Measurements from ENCODE around the gene FOXN3. TPM values are rescaled to one million over a fixed set of nuclear protein-coding genes. Genes with fewer than 3 reads are reported as not detected.

Gene FOXN3
- polyA plus RNA-seq, 1 donor (not counting 4 experiments of a cell fraction or from before 2014, with no cell fraction given): 10.2 TPM

DNA sequence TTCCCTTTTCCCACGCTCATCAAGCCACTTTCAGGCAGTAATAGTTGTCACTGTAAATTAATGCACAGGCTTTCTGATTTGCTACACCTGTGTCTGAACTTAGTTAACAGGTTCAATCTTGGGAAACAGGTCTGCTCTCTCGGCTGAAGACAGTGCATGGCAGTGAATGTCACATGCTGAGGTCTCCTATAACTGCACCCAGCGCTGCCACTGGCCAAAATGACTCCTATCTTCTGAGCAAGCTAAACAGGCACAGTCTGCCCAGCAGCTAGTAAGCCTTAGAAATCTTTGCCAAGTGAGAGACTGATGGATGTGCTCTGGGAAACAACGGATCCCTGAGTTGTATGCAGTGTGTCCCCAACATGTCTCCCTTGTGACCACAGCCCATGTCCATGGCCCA, 25.2 kb upstream of the FOXN3 start:
- DNase-seq (ENCODE audit: low read depth, low spot score): no peak
- Histone ChIP-seq H3K27me3 (ENCODE audit: control insufficient read depth, extremely low read depth, insufficient read depth, low read length) (no peaks in the 10 kb centered on the region), H3K9me3 (ENCODE audit: control insufficient read depth, low read depth, low read length) (no peaks in the 10 kb centered on the region), H4K20me1 (ENCODE audit: control insufficient read depth, extremely low read depth, insufficient read depth, low read length) (no peaks in the 10 kb centered on the region), H3K4me2 (ENCODE audit: control insufficient read depth, extremely low read depth, insufficient read depth, low read depth, low read length) (no peak overlapping the region), H3K4me3 (ENCODE audit: control insufficient read depth in 2 of 3, extremely low read depth in 1 of 3, insufficient read depth in 2 of 3, low read depth in 1 of 3, low read length in 3 of 3) (no peak overlapping the region), H3K36me3 (ENCODE audit: control insufficient read depth in 2 of 2, extremely low read depth in 1 of 2, insufficient read depth in 2 of 2, low read length in 2 of 2) (no peaks in the 10 kb centered on the region), H3K79me2 (ENCODE audit: control insufficient read depth, insufficient read depth, low read length) (no peaks in the 10 kb centered on the region), H3K27ac (ENCODE audit: control insufficient read depth, insufficient read depth, low read length) (no peak overlapping the region), H3K9me1 (ENCODE audit: control insufficient read depth, extremely low read depth, insufficient read depth, low read length) (no peaks in the 10 kb centered on the region), H3K4me1 (ENCODE audit: control insufficient read depth, extremely low read depth, insufficient read depth, low read length) (peaks cover 18% of the 10 kb centered on the region), H2AFZ (ENCODE audit: control insufficient read depth, low read length) (no peak overlapping the region), H3K9ac (ENCODE audit: control insufficient read depth, extremely low read depth, insufficient read depth, low read length) (no peak overlapping the region)
- dilution Hi-C loops (cut with MboI; ENCODE audit: extremely low pct_ligation_motif_present, low sequenced_read_pairs): no loop called here
- TF ChIP-seq, protein P1, sequence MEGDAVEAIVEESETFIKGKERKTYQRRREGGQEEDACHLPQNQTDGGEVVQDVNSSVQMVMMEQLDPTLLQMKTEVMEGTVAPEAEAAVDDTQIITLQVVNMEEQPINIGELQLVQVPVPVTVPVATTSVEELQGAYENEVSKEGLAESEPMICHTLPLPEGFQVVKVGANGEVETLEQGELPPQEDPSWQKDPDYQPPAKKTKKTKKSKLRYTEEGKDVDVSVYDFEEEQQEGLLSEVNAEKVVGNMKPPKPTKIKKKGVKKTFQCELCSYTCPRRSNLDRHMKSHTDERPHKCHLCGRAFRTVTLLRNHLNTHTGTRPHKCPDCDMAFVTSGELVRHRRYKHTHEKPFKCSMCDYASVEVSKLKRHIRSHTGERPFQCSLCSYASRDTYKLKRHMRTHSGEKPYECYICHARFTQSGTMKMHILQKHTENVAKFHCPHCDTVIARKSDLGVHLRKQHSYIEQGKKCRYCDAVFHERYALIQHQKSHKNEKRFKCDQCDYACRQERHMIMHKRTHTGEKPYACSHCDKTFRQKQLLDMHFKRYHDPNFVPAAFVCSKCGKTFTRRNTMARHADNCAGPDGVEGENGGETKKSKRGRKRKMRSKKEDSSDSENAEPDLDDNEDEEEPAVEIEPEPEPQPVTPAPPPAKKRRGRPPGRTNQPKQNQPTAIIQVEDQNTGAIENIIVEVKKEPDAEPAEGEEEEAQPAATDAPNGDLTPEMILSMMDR (optimal IDR thresholded peaks at IDR 0.05 in 1 of 3, IDR thresholded peaks at IDR 0.05 in 1 of 3, conservative IDR thresholded peaks at IDR 0.05 in 1 of 3; ENCODE audit: extremely low read depth in 1 of 3, insufficient read depth in 2 of 3, low read length in 3 of 3): no peak
- TF ChIP-seq EZH2 (IDR thresholded peaks at IDR 0.05; ENCODE audit: low read length): no peak
- no peak for FAIRE-seq

DNA sequence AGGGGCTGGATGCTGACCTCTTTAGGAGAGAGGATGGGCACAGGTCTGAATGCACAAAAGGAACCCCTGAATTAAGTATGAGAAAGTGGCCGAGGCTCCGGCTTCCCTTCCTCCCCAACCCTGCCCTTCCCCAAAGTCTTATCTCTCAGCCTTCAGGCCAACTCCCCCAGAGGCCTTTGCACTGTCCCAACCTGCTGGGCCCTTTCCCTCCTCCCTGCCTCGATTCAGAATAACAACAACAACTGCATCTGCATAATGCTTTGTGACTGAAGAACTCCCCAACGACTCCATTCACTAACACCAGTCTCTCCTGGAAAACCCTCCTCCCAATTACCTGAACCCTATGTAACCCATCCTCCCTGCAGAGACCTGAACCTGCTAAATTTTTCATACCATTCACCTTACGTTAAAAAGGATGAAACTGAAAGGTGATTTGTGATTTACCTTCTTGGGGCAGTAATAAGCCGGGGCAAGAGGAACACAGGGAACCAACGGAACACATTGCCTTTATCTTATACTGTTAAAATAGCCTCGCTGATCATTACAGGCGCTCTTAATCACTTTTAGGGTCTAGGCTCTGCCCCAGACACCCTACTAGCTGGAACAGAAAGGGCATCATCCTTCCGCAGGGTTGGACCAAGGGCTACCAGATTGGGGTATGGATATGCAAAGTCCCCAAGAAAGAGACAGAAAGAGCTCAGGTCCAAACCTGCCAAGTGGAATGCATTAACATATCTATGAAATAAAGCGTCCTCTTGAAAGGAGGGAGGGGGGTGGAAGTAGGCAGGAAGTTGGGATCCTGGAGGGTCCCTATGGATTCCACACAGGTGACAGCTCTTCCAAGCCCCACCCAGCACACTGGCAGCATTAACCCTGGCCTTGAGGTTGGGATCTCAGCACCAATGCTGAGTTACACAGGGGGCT, 24.2 kb upstream of the FOXN3 start:
- TF ChIP-seq EZH2 (IDR thresholded peaks at IDR 0.05; ENCODE audit: low read length): no peak
- TF ChIP-seq, protein P1 (optimal IDR thresholded peaks at IDR 0.05 in 1 of 3, IDR thresholded peaks at IDR 0.05 in 1 of 3, conservative IDR thresholded peaks at IDR 0.05 in 1 of 3; ENCODE audit: extremely low read depth in 1 of 3, insufficient read depth in 2 of 3, low read length in 3 of 3): no peak
- no peaks in the 10 kb centered on the region for H3K9me1 ChIP-seq (ENCODE audit: control insufficient read depth, extremely low read depth, insufficient read depth, low read length)
- no peaks in the 10 kb centered on the region for H4K20me1 ChIP-seq (ENCODE audit: control insufficient read depth, extremely low read depth, insufficient read depth, low read length)
- no peak overlapping the region for H3K4me3 ChIP-seq (ENCODE audit: control insufficient read depth in 2 of 3, extremely low read depth in 1 of 3, insufficient read depth in 2 of 3, low read depth in 1 of 3, low read length in 3 of 3)
- H3K4me1 ChIP-seq (ENCODE audit: control insufficient read depth, extremely low read depth, insufficient read depth, low read length): peaks cover 18% of the 10 kb centered on the region
- no peaks in the 10 kb centered on the region for H3K36me3 ChIP-seq (ENCODE audit: control insufficient read depth in 2 of 2, extremely low read depth in 1 of 2, insufficient read depth in 2 of 2, low read length in 2 of 2)
- H3K79me2 ChIP-seq (ENCODE audit: control insufficient read depth, insufficient read depth, low read length): no peaks in the 10 kb centered on the region
- H3K27ac ChIP-seq (ENCODE audit: control insufficient read depth, insufficient read depth, low read length): no peak overlapping the region
- no peaks in the 10 kb centered on the region for H3K9me3 ChIP-seq (ENCODE audit: control insufficient read depth, low read depth, low read length)
- no peak overlapping the region for H3K9ac ChIP-seq (ENCODE audit: control insufficient read depth, extremely low read depth, insufficient read depth, low read length)
- H2AFZ ChIP-seq (ENCODE audit: control insufficient read depth, low read length): no peak overlapping the region
- dilution Hi-C loops (cut with MboI; ENCODE audit: extremely low pct_ligation_motif_present, low sequenced_read_pairs): no loop called here
- DNase-seq (ENCODE audit: low read depth, low spot score) (no peak), FAIRE-seq (no peak)
- no peak overlapping the region for H3K4me2 ChIP-seq (ENCODE audit: control insufficient read depth, extremely low read depth, insufficient read depth, low read depth, low read length)
- H3K27me3 ChIP-seq (ENCODE audit: control insufficient read depth, extremely low read depth, insufficient read depth, low read length): no peaks in the 10 kb centered on the region
